Loucy (cell line): ENCODE results near the gene CPLANE2.

Source experiments
- H2AFZ ChIP-seq: fragments of 200-600 bp; sonication (generic); 2 replicates; pipeline ENCODE4 v1.6.0; 2016; ENCODE audit warnings: antibody characterized with exemption, mild to moderate bottlenecking, low read length, moderate library complexity
- H3F3A ChIP-seq: fragments of 200-600 bp; 2 replicates; pipeline ENCODE4 v1.6.0; 2016; ENCODE audit warnings: antibody characterized with exemption, low read depth, mild to moderate bottlenecking
- H3K27me3 ChIP-seq: fragments of 200-600 bp; sonication (generic); 2 replicates; pipeline ENCODE4 v1.6.1; 2014; ENCODE audit warnings: low read length, mild to moderate bottlenecking; ENCODE audit not compliant: insufficient read depth, poor library complexity, severe bottlenecking
- H3K36me3 ChIP-seq: fragments of 200-600 bp; sonication (generic); 2 replicates; pipeline ENCODE4 v1.6.1; 2016; ENCODE audit warnings: low read length; ENCODE audit not compliant: insufficient read depth
- H3K4me1 ChIP-seq: fragments of 200-600 bp; sonication (generic); 2 replicates; pipeline ENCODE4 v1.5.1; 2014; ENCODE audit warnings: low read length, mild to moderate bottlenecking; ENCODE audit not compliant: insufficient read depth, poor library complexity, severe bottlenecking
- H3K4me2 ChIP-seq: fragments of 200-600 bp; sonication (generic); 2 replicates; pipeline ENCODE4 v1.6.0; 2014; ENCODE audit warnings: antibody characterized with exemption, low read length, low read depth, mild to moderate bottlenecking; ENCODE audit not compliant: poor library complexity, severe bottlenecking
- H3K4me3 ChIP-seq: fragments of 200-600 bp; sonication (generic); 2 replicates; pipeline ENCODE4 v1.5.1; 2014; ENCODE audit warnings: low read length, mild to moderate bottlenecking, mixed read lengths; ENCODE audit not compliant: poor library complexity, severe bottlenecking
- H3K79me2 ChIP-seq: fragments of 200-600 bp; sonication (generic); 2 replicates; pipeline ENCODE4 v1.6.1; 2014; ENCODE audit warnings: low read length; ENCODE audit not compliant: insufficient read depth
- H3K9ac ChIP-seq: fragments of 200-600 bp; sonication (generic); 2 replicates; pipeline ENCODE4 v1.6.0; 2014; ENCODE audit warnings: mild to moderate bottlenecking, low read depth, low read length, moderate library complexity; ENCODE audit not compliant: poor library complexity, severe bottlenecking
- H3K9me2 ChIP-seq: fragments of 200-600 bp; sonication (generic); replicated peaks from 2 replicates; pipeline ENCODE4 v1.6.1; 2016; ENCODE audit warnings: low read depth, low read length, mixed read lengths
- H3K9me3 ChIP-seq: fragments of 200-600 bp; sonication (generic); 2 replicates; pipeline ENCODE4 v1.6.1; 2014; ENCODE audit warnings: mild to moderate bottlenecking, antibody characterized with exemption, low read length, low read depth; ENCODE audit not compliant: insufficient read depth
- H4K20me1 ChIP-seq: fragments of 200-600 bp; sonication (generic); 2 replicates; pipeline ENCODE4 v1.6.0; 2014; ENCODE audit warnings: antibody characterized with exemption, low read length, mild to moderate bottlenecking; ENCODE audit not compliant: insufficient read depth, poor library complexity, severe bottlenecking
- EZH2phosphoT487 ChIP-seq: fragments of 200-600 bp; IDR thresholded peaks from 2 replicates; pipeline ENCODE4 v1.6.1; 2018; ENCODE audit warnings: antibody characterized with exemption, mild to moderate bottlenecking, moderate library complexity, borderline replicate concordance
- TF ChIP-seq, protein P1 (sequence below): fragments of 200-600 bp; sonication (generic); conservative IDR thresholded peaks from 2 replicates; pipeline ENCODE4 v1.5.1; 2014; ENCODE audit warnings: mild to moderate bottlenecking, antibody characterized with exemption, low read length

CPLANE2 gene

DNA sequence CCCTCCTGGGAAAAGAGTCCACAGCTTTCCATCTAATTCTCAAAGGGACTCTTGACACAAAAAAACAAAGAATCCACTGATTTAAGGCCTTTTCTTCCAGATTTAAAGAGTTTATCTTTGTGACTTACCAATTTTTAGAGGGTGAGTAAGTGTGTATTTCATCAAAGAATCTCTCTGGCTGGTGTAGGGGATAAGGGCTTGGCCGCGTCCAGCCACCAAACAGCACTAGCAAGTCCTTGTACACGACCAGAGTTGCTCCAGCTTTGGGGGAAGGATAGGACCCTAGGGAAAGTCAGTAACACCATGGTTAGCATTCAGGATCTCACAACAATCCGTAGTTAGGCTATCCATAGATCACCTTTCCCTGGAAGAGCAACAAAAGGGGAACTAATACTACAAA is 19.5 kb upstream of the CPLANE2 start:
- no peaks in the 10 kb centered on the region for H3F3A ChIP-seq
- peaks cover 61% of the 10 kb centered on the region; the same call in 1 of the 2 replicates for H3K36me3 ChIP-seq
- no peaks in the 10 kb centered on the region for H3K4me1 ChIP-seq

DNA sequence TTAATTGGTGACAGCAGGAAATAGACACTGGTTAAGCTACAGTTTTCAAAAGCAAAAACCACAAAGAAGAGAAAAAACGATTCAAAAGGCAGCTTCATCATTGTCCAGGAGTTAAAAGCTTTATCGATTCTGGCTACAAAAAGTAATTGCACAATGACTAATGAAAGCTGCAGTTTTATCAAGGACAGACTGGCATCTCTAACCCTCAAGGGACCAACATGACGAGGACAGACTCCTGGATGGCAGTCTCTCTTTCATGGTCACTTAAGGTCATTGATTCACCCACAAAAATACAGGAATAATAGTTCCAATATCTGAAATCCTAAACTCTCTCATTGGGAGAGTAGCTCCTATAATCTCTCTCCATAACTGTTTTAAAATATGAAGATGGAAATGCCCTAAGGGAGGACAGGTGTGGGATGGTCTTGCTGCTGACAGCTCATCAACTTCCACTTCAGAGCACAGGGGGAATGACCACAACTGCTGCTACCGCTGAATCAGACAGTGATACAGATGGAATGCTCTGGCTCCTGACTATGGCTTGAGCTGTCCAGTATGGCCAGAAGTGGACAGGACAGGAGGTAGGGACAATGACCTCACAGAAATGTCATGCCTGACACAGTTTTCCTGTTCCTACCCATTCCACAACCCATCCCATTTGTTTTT is 17.4 kb upstream of the CPLANE2 start:
- Histone ChIP-seq H3K27me3 (no peaks in the 10 kb centered on the region), H3K9me2 (no peaks in the 10 kb centered on the region), H3K79me2 (no peaks in the 10 kb centered on the region), H4K20me1 (peaks cover 10% of the 10 kb centered on the region), H3K36me3 (peaks cover 80% of the 10 kb centered on the region; the same call in 1 of the 2 replicates), H3F3A (peaks cover 6% of the 10 kb centered on the region; the same call in 1 of the 2 replicates), H3K9me3 (no peaks in the 10 kb centered on the region), H3K9ac (no peak overlapping the region), H3K4me1 (peaks cover 11% of the 10 kb centered on the region), H3K4me2 (no peak overlapping the region), H3K4me3 (no peak overlapping the region), H2AFZ (no peak overlapping the region)
- TF ChIP-seq, protein P1, sequence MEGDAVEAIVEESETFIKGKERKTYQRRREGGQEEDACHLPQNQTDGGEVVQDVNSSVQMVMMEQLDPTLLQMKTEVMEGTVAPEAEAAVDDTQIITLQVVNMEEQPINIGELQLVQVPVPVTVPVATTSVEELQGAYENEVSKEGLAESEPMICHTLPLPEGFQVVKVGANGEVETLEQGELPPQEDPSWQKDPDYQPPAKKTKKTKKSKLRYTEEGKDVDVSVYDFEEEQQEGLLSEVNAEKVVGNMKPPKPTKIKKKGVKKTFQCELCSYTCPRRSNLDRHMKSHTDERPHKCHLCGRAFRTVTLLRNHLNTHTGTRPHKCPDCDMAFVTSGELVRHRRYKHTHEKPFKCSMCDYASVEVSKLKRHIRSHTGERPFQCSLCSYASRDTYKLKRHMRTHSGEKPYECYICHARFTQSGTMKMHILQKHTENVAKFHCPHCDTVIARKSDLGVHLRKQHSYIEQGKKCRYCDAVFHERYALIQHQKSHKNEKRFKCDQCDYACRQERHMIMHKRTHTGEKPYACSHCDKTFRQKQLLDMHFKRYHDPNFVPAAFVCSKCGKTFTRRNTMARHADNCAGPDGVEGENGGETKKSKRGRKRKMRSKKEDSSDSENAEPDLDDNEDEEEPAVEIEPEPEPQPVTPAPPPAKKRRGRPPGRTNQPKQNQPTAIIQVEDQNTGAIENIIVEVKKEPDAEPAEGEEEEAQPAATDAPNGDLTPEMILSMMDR = no peak
- no peak for TF ChIP-seq EZH2phosphoT487

More for the DNA sequence above, 19.5 kb upstream of the CPLANE2 start:
- Histone ChIP-seq H3K27me3 (no peaks in the 10 kb centered on the region), H3K4me2 (no peak overlapping the region), H3K4me3 (no peak overlapping the region), H2AFZ (no peak overlapping the region), H3K9ac (no peak overlapping the region), H4K20me1 (peaks cover 3% of the 10 kb centered on the region), H3K79me2 (peaks cover 9% of the 10 kb centered on the region; the same call in 1 of the 2 replicates), H3K9me3 (no peaks in the 10 kb centered on the region), H3K9me2 (no peaks in the 10 kb centered on the region)
- TF ChIP-seq, protein P1 = no peak
- no peak for TF ChIP-seq EZH2phosphoT487

DNA sequence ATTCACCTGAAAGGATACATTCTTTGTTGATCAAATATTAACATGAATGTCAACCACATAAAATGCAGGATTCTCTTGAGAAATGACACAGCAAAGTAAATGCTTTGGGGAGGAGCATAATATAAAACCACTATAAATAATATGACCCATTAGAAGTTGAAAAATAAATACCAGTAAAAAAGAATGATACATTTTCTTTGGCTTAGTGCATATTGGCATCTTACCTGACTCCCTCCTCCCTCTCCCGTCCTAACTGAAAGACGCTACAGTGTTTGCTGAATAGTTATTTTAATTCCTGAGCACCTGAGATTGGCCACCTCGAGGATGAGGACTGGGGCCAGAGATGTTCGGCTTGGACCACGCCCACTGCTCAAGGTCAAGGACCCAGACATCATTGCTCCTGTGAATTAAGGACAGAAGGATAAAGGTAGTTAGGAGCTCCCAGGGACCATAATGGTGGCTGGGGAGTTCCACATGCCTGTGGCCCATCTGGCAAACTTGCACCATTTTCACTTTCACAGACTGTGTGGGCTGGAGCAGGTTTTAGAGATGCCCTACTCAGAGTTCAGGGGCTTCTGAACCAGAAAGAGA is 16.4 kb upstream of the CPLANE2 start:
- no peak overlapping the region for H3K4me2 ChIP-seq
- no peak overlapping the region for H3K9ac ChIP-seq
- TF ChIP-seq EZH2phosphoT487 = no peak
- TF ChIP-seq, protein P1 = no peak
- peaks cover 19% of the 10 kb centered on the region for H3K4me1 ChIP-seq
- H3K9me3 ChIP-seq = no peaks in the 10 kb centered on the region
- no peak overlapping the region for H2AFZ ChIP-seq
- no peaks in the 10 kb centered on the region for H3K27me3 ChIP-seq
- peaks cover 11% of the 10 kb centered on the region for H3F3A ChIP-seq
- H3K79me2 ChIP-seq = no peaks in the 10 kb centered on the region
- H4K20me1 ChIP-seq = peaks cover 7% of the 10 kb centered on the region
- no peak overlapping the region for H3K4me3 ChIP-seq
- H3K36me3 ChIP-seq = peaks cover 75% of the 10 kb centered on the region; the same call in 1 of the 2 replicates
- no peaks in the 10 kb centered on the region for H3K9me2 ChIP-seq
